Left ventricle myocardium inferior (tissue), 1 donor: ENCODE measurements around the gene HIGD1B. TPM values are rescaled to one million over a fixed set of nuclear protein-coding genes. Genes with fewer than 3 reads are reported as not detected.

Experiments used
- DNase-seq: peaks from one replicate; pipeline ENCODE4 v3.0.0-alpha.2; 2020
- H3K27ac ChIP-seq: fragments of 200-600 bp; replicated peaks from 2 replicates; pipeline ENCODE4 v1.8.0; 2021
- H3K27me3 ChIP-seq: fragments of 200-600 bp; 2 replicates; pipeline ENCODE4 v1.8.0; 2021; ENCODE audit warnings: low read depth
- H3K36me3 ChIP-seq: fragments of 200-600 bp; 2 replicates; pipeline ENCODE4 v1.8.0; 2021
- H3K4me1 ChIP-seq: fragments of 200-600 bp; 2 replicates; pipeline ENCODE4 v1.8.0; 2021
- H3K4me3 ChIP-seq: fragments of 200-600 bp; 2 replicates; pipeline ENCODE4 v1.8.0; 2021; ENCODE audit warnings: mild to moderate bottlenecking, moderate library complexity
- H3K9me3 ChIP-seq: fragments of 200-600 bp; replicated peaks from 2 replicates; pipeline ENCODE4 v1.8.0; 2021
- CTCF ChIP-seq: fragments of 200-600 bp; IDR thresholded peaks from 2 replicates; pipeline ENCODE4 v1.8.0; 2021; ENCODE audit warnings: antibody characterized with exemption, mild to moderate bottlenecking, borderline replicate concordance
- intact Hi-C: fragments of 100-400 bp; cut with micrococcal nuclease; formaldehyde crosslinking; loops from one replicate; pipeline ENCODE4 v1.11.0; 2022
- total RNA-seq: library from RNA; stranded (reverse); fragmentation: NEBNext Ultra II Directional; extraction: Animal tissue kit (Norgen Biotek cat#: 25700); gene quantifications from one replicate; pipeline ENCODE4 v1.2.1, GENCODE V29; 2021
- donor health status: DM: no; HTN: yes; CAD: no; lungs with severe emphysema.

HIGD1B gene
- total RNA-seq, 1 donor from 2014 or later = 18.3 TPM

- intact Hi-C loops = no loop called here
- Histone ChIP-seq H3K27me3 (no peaks in the 10 kb centered on the region), H3K4me1 (peaks cover 37% of the 10 kb centered on the region), H3K27ac (peak overlapping the region; percentile 98), H3K36me3 (peaks cover 13% of the 10 kb centered on the region), H3K4me3 (peak overlapping the region; percentile 87), H3K9me3 (no peaks in the 10 kb centered on the region)
- TF ChIP-seq CTCF = no peak
- DNase-seq = no peak
These were observed 51.0 kb downstream of the HIGD1B start for GRCh38 chr17:44898768-44899073.

GRCh38 chr17:44899074-44899782 lies 51.5 kb downstream of the HIGD1B start, which contains the start of gene EFTUD2:
Gene EFTUD2, minus strand, starts transcription at chr17:44899445. Its CDS starts 4,924 bp downstream, at chr17:44894521.
- TF ChIP-seq CTCF = no peak
- intact Hi-C loops = no loop called here
- Histone ChIP-seq H3K9me3 (no peaks in the 10 kb centered on the region), H3K27me3 (no peaks in the 10 kb centered on the region), H3K4me3 (peak within 1 kb of the TSS; percentile 87), H3K27ac (peak within 1 kb of the TSS; percentile 98), H3K36me3 (peaks cover 8% of the 10 kb centered on the region), H3K4me1 (peaks cover 37% of the 10 kb centered on the region)
- peak; percentile 92 for DNase-seq

Other genes starting within 250 kb of the HIGD1B start
- gene MEIOC, start 191.4 kb upstream of the HIGD1B start, total RNA-seq = not detected
- 28.8 TPM for gene CCDC43, start 158.1 kb upstream of the HIGD1B start, total RNA-seq
- gene DBF4B, start 139.2 kb upstream of the HIGD1B start, total RNA-seq = 5.7 TPM
- gene ADAM11, start 88.9 kb upstream of the HIGD1B start, total RNA-seq = 7.3 TPM
- gene GJC1, start 17.6 kb upstream of the HIGD1B start, total RNA-seq = 18.8 TPM
- gene EFTUD2, start 51.6 kb downstream of the HIGD1B start, total RNA-seq = 62.0 TPM
- gene GFAP, start 67.6 kb downstream of the HIGD1B start, total RNA-seq = 4.1 TPM
- 0.49 TPM for gene KIF18B, start 99.9 kb downstream of the HIGD1B start, total RNA-seq
- 0.74 TPM for gene C1QL1, start 120.4 kb downstream of the HIGD1B start, total RNA-seq
- 25.9 TPM for gene DCAKD, start 203.7 kb downstream of the HIGD1B start, total RNA-seq
- 86.0 TPM for gene NMT1, start 213.4 kb downstream of the HIGD1B start, total RNA-seq